Activated T-cell treated with anti-CD3 and anti-CD28 coated beads, Interleukin-2, amount 50 U/mL, for 48 hours (primary cell): ENCODE data around the gene DSTN.

ENCODE experiments used
- DNase-seq, 2 experiments: peaks; one replicate each; pipeline ENCODE4 v3.0.0-alpha.2; 2020

DSTN gene

DNA sequence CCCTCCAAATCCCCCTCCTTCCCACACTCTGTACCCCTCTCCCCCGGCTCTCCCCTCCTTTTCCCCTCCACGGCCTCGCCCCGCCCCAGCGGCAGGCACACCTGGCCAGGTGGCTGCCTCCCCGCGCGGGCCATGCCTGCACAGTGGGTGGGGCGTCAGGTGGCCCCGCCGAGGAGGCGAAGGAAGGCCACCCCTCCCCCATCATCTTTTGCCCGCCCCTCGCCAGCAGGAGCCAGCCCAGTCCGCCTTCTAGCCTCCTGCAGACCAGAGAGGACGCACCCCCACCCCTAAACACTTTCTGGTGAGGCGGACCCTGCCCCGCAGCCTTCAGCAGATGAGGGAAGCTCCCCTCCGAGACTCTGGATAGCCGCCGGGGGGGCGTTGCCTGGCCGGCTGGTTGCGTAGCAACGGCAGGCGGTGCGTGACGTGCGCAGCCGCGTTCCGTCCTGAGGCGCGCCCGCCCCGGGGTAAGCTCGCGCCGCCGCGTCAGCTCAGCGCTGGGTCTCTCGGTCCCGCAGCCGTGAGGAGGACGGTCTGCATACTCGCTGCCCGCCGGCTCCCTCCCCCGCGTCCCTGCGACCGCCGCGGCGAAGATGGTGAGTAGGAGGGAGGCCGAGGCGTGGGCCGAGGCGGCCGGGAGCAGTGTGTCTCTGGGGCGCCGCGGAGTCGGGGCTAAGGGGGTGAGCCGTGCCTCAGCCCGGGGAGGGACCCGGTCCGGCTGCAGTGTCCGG lies at the start of gene DSTN:
TSS of gene DSTN (plus strand) at position 460 of the 731 bp plus-strand sequence. CDS start at position 594, 134 bp downstream.
- DNase-seq = peak; percentile 87 to 92

DNA sequence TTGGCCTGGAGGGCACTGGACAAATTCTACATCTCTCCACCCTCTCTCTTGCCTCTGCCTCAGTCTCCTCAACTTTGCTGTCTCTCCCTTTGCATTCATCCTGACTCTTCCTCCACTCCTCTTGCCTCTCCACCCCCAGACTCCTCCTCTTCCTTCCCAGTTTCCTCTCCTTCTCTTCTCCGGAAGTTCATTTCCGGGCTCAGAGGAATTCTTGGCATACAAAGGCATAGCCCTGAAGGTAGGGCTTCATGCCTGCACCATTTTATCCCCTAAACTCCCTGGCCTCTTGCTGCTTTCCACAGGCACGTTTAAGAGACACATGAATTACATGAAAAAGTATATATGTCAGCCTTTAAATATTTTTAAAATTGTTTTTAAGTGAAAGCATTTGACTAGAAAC lies 49.3 kb upstream of the DSTN start:
- no peak for DNase-seq

DNA sequence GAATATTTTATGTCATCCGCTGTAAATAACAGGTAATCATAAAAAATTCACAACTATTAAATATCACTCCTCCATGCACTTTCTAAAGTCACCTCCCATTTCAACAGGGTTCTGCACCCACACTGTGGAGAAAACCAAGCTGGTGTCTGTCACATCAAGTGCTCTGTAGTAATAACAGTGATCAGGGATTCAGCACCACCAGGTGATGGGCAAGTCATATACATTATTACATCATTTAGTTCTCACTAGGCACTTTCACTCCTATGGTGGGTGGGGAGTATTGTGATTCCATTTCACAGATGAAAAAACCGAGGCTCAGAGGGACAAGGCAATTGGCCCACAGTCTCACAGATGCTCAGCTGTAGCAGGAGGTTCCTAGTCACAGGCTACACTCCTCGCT lies 47.3 kb upstream of the DSTN start:
- DNase-seq = no peak

DNA sequence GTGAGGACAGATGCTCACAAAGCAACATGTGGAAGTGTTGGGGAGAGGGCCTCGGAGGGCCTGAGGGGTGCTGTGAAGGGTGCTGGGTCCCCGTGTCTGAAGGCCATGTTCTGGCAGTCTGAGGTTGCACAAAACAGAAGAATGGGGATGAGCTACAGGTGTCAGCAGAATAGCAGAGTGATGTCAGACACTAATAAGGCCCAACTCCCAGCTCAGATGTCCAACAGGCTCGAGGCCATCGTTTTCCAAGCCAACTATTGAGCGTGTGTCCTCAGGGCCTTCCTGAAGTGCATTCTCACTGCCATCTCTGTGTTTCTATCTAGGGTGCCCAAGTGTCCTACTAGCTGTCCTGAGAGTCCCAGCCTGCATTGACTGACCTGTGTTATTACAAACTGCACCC lies 46.5 kb upstream of the DSTN start:
- no peak for DNase-seq

DNA sequence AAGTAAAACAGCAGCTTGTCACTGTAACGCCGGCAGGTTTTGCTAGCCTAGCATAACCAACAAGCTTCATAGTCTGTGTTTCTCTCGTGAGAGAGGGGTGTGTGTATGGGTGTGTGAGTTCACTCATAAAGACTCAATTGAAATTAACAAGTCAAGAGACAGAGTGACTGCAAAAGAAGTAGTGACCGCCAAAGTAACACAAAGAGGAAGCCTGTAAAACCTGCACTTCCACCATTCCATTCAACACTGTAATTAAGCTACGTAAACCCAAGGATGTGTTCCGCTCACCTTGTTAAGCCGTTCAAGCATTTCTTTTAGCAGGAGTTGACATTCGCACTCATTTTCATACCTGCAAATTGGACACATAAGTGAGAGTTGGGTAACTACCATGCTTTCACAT lies 45.3 kb upstream of the DSTN start:
- no peak for DNase-seq

DNA sequence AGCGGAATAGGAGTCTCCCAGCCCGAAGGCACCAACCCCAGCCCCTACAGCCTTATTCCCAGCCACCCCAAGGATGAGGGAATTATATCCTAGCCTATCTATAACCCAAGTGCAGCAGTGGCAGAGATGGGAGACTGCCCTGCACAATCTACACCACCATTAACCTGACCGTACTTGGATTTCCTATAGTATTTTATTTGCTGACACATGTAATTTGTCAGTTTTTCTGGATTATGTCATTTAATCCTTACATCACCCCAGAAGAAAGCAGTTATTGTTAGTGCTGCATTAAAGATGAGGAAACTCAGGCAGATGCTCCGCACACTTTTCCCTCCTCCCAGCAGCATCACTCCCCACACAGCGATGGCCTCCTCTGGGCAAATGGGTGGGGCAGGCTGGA lies 44.7 kb upstream of the DSTN start:
- no peak for DNase-seq

DNA sequence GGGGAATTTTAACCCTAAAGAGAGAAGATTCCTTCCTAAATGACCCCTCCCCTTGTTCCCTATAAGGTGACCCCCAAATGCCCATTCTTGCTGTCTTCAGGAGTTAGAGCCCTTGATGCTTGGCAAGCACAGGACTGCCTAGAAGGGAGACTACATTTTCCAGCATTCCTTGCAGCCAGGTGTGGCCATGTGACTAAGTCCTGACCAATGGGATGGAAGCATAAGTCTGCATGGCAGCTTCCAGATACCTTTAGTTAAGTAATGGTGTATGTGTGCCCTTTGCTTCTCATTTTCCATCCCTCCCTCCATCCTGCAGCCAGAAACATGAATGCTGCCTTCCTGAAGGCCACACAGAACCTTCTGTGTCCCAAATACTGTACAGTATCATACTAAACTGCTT lies 44.2 kb upstream of the DSTN start:
- peak in 1 of 2 experiments; percentile 24 for DNase-seq

DNA sequence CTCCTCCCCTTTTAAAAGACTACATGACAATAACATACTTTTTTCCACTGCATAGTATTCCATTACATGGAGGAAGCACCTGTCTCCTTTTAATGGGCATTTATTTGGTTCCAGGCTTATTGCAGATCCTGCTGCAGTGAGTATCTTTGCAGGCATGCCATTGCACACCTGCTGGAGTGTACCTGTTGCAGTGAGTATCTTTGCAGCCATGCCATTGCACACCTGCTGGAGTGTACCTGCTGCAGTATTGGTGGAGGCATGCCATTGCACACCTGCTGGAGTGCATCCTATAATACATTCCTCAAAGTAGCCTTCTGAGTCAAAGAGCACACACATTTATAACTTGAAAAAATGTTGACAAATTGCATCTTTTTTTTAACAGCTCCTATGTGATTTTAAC lies 40.3 kb upstream of the DSTN start:
- no peak for DNase-seq

GRCh38 chr20:17530153-17530552 lies 39.7 kb upstream of the DSTN start:
- DNase-seq = no peak

DNA sequence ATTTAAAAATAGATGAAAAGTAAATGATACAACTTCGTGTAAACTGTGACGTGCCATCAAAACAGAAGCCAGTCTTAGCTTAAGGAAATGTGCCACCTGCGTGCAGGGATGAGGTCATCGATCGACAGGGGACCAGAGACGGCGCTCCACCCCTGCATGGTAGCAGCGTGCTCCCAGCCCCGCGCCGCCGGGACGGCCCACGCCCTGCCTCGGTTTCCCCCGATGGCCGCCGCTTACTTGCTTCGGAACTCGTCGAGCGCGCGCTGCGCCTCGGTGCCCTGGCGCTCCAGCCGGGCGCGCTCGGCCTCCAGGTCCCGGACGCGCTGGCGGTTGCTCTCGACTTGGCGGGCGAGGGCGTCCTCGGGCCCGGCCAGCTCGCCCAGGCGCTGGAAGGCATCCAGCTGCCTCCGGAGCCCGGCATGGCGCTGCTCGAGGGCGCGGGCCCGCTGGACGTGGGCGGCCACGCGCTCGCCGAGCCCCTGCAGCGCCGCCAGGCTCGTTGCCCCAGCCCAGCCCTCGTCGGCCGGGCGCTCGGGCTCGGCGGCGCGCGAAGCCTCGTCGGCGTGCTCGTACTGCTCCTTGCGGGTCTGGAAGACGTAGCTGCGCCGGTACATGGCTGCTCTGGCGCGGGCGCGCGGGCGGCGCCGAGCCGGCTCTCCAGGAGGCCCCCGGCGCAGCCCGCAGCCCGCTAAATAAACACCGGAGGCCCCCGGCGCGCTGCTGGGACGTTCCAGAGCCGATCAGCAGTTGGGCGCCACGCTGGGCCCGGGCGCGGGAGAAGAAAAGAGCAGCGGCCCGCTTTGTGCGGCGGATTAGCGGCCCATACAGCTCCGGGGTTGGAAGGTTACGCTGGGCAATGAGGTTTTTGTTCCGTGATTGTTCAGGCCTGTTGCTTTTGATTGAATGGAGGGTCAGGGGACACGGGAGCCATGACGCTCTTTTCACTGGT lies 38.9 kb upstream of the DSTN start, which contains the start of gene BFSP1:
TSS of gene BFSP1 (minus strand) at position 664 of the 949 bp plus-strand sequence. CDS start at position 614, 50 bp downstream.
- DNase-seq = peak; percentile 56 to 67

DNA sequence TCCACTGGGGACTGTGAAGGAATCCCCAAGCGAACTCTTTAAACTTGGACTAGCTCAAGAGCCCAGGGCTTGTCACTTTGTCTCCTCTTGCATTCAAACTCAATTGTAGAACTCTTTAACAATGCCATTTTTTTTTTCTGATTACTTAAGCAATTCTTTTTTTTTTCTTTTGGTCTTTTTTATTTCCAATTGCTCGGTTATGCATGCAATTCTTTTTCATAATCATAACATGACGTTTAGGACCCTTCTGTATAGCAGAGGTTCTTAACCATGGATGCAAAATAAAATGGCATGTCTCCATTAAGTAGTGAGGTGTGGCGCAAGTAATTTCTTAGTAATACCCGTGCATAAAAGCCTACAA lies 38.2 kb upstream of the DSTN start:
- DNase-seq = no peak

- no peak for DNase-seq
Measured at GRCh38 chr20:17533396-17533795, 36.5 kb upstream of the DSTN start.

DNA sequence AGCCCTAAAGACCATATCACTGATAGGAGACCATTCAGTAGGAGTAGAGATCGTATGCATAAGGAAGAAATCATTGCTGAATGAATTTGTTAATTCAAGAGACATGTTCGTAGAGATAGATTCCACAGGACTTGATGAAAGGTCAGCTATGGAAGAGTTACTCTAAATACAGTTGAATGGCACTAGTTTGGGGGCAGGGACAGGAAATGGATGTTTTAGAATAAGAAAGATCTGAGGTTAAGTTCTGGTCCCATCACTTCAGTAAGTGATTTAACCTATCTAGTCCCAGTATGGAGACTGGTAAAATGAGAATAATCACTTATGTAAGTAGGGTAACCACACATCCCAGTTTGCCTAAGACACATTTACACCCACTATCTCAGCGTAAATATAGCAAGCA lies 35.8 kb upstream of the DSTN start:
- no peak for DNase-seq

GRCh38 chr20:17536944-17537444 lies 32.9 kb upstream of the DSTN start:
- peak; percentile 71 to 76 for DNase-seq

- no peak for DNase-seq
Measured at GRCh38 chr20:17537959-17538358, 31.9 kb upstream of the DSTN start.

- no peak for DNase-seq
Measured at GRCh38 chr20:17538517-17539170, 31.2 kb upstream of the DSTN start.

- no peak for DNase-seq
Measured at GRCh38 chr20:17541596-17541995, 28.3 kb upstream of the DSTN start.

DNA sequence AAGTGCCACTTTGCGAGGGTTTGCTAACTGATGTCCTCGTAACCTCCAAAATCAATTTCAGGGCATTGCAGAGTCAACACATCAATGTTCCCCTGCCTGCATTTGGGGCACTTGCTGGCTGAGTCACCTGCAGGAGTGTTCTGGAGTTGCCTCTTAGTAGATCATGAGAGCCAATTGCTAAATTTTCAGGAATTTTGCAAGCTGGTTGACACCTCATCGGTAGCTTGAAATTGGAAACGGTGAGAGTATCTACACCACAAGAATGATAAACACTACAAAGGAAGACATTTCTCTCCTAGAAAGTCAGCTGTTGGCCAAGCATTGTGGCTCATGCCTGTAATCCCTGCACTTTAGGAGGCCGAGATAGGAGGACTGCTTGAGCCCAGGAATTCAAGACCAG lies 27.9 kb upstream of the DSTN start:
- no peak for DNase-seq

DNA sequence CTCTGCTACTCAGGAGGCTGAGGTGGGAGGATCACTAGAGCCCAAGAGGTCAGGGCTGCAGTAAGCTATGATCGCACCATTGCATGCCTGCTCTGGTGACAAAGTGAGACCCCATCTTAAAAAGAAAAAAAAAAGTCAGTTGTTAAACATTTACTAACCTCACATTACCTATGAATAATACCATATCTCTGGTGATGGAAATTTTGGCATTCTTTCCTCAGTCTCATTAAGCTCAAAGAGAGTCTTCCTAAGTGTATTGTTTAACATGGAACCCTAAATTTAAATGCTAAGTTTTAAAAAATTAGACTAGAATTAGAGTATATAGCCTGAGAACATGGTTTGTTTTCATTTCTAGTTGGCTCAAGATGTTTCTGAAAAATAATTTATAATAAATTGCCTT lies 27.4 kb upstream of the DSTN start:
- DNase-seq = no peak

DNA sequence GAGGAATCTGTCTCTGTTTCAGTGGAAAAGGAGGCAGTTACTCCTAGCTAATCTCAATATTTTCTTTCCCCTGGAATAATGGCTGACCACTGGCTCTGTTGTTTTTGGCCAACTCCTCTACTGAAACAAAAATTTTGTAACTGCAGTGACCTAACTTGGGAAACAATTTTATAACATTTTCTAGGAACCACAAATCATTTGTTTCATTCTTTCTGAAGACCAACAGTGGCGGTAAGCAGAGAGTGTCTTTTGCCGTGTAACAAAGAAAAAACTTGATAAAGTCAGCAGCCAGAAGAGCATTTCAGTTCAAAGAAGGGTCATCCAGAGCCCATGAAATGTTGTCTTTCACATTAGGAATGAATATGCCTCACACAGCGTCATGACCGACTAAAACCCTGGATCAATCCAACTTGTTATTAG lies 26.9 kb upstream of the DSTN start:
- no peak for DNase-seq

DNA sequence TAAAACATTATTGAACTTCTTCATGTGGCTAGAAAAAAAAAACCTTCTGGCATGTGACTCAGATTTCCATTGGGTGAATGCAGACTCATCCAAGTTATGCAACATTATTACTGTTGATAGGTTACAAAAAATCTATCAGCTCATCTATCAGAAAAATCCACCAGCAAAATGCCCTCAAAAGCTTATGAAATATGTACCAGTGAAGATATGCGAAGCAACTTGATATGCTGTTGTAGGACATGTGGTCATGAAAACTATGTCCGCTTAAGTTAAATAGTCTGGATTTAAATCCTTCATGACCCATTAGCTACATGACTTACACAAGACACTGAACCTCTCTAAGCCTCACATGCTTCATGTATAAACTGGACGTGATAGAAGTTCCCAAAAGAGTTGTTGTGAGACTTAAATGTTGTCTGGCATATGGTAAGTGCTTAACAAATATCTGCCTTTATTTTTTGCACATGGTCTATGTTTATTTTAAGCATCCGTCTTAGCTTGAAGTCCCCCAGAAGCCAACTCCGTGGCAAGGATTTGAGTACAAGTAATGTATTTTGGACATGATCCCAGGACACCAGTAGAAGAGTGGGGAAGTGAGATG lies 26.2 kb upstream of the DSTN start:
- DNase-seq = no peak

DNA sequence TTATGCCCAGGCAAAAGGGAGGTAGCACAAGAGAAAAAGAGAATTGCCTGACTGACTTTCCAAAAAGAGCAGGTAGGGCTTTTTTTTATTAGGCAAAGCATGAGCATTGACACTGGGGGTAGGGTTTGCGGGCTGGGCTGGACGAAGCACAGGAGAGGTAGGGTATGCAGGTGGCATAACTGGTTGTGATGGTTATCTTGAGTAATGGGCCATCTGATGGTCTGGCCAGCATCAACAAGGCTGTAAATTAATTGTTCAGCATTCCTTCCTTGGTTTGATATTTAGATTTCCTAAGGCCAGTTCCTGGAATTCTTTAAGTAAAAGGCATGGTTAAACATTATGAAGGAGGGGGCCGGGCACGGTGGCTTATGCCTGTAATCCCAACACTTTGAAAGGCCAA lies 24.7 kb upstream of the DSTN start:
- DNase-seq = no peak

GRCh38 chr20:17549131-17549530 lies 20.7 kb upstream of the DSTN start:
- no peak for DNase-seq
